Keratinocyte (primary cell): ENCODE data around the gene RGS3. TPM values are rescaled to one million over a fixed set of nuclear protein-coding genes. Genes with fewer than 3 reads are reported as not detected.

Experiments used
- DNase-seq: peaks from one replicate; pipeline ENCODE4 v3.0.0-alpha.2; 2011; ENCODE audit warnings: low read depth, missing footprints, low spot score
- FAIRE-seq: peaks from 2 replicates; lab custom pipeline; 2011; peaks lifted over from hg19 to GRCh38; lab: Jason Lieb, UNC
- H2AFZ ChIP-seq: 2 replicates; pipeline ENCODE4 v1.6.0; 2012; ENCODE audit warnings: low read length, control low read depth, inconsistent platforms; ENCODE audit not compliant: control insufficient read depth
- H3K27ac ChIP-seq: 2 replicates; pipeline ENCODE4 v1.5.1; 2011; ENCODE audit warnings: low read length; ENCODE audit not compliant: control insufficient read depth, insufficient read depth
- H3K27me3 ChIP-seq: 3 replicates; pipeline ENCODE4 v1.6.0; 2011; ENCODE audit warnings: low read length; ENCODE audit not compliant: control insufficient read depth, insufficient read depth; ENCODE audit errors: extremely low read depth
- H3K36me3 ChIP-seq, 2 experiments: 2 replicates in 1 of 2; 3 replicates in 1 of 2; pipeline ENCODE4 v1.5.1; 2011; ENCODE audit warnings: low read length in 2 of 2, mild to moderate bottlenecking in 1 of 2; ENCODE audit not compliant: control insufficient read depth in 2 of 2, insufficient read depth in 2 of 2; ENCODE audit errors: extremely low read depth in 1 of 2
- H3K4me1 ChIP-seq: 3 replicates; pipeline ENCODE4 v1.5.1; 2011; ENCODE audit warnings: low read length; ENCODE audit not compliant: control insufficient read depth, insufficient read depth; ENCODE audit errors: extremely low read depth
- H3K4me2 ChIP-seq: 3 replicates; pipeline ENCODE4 v1.6.0; 2011; ENCODE audit warnings: low read depth, low read length; ENCODE audit not compliant: control insufficient read depth, insufficient read depth; ENCODE audit errors: extremely low read depth
- H3K4me3 ChIP-seq, 3 experiments: fragments of 200-600 bp in 1 of 3; sonication (generic) in 1 of 3; 2 replicates in 2 of 3; 3 replicates in 1 of 3; pipeline ENCODE4 v1.5.1; 2011 to 2016; ENCODE audit warnings: low read length in 3 of 3, mild to moderate bottlenecking in 3 of 3, control low read depth in 2 of 3, inconsistent platforms in 1 of 3, low read depth in 1 of 3, mixed read lengths in 1 of 3, mixed run types in 1 of 3, moderate library complexity in 1 of 3; ENCODE audit not compliant: control insufficient read depth in 2 of 3, insufficient read depth in 2 of 3; ENCODE audit errors: extremely low read depth in 1 of 3
- H3K79me2 ChIP-seq: 2 replicates; pipeline ENCODE4 v1.6.0; 2012; ENCODE audit warnings: low read length; ENCODE audit not compliant: control insufficient read depth, insufficient read depth
- H3K9ac ChIP-seq: 3 replicates; pipeline ENCODE4 v1.6.0; 2011; ENCODE audit warnings: low read length; ENCODE audit not compliant: control insufficient read depth, insufficient read depth; ENCODE audit errors: extremely low read depth
- H3K9me1 ChIP-seq: 3 replicates; pipeline ENCODE4 v1.6.0; 2011; ENCODE audit warnings: low read length; ENCODE audit not compliant: control insufficient read depth, insufficient read depth; ENCODE audit errors: extremely low read depth
- H3K9me3 ChIP-seq: 2 replicates; pipeline ENCODE4 v1.5.1; 2012; ENCODE audit warnings: low read depth, low read length; ENCODE audit not compliant: control insufficient read depth
- H4K20me1 ChIP-seq: 3 replicates; pipeline ENCODE4 v1.6.0; 2011; ENCODE audit warnings: low read length; ENCODE audit not compliant: control insufficient read depth, insufficient read depth; ENCODE audit errors: extremely low read depth
- CTCF ChIP-seq, 3 experiments: IDR thresholded peaks in 1 of 3; conservative IDR thresholded peaks in 1 of 3; optimal IDR thresholded peaks in 1 of 3; 2 replicates in 2 of 3; 3 replicates in 1 of 3; pipeline versions ENCODE3 to v1.5.1; 2011; ENCODE audit warnings: low read length in 3 of 3, mild to moderate bottlenecking in 3 of 3, moderate library complexity in 2 of 3, control low read depth in 1 of 3, inconsistent platforms in 1 of 3; ENCODE audit not compliant: insufficient read depth in 2 of 3; ENCODE audit errors: extremely low read depth in 1 of 3
- EZH2 ChIP-seq: IDR thresholded peaks from one replicate; pipeline ENCODE4 v1.6.1; 2012; ENCODE audit warnings: inconsistent platforms, mild to moderate bottlenecking, low read length, moderate library complexity
- dilution Hi-C: fragments of 300-500 bp; cut with MboI; formaldehyde crosslinking; loops from one replicate; pipeline ENCODE4 v1.7.0; 2020; ENCODE audit warnings: low sequenced_read_pairs; ENCODE audit not compliant: extremely low pct_ligation_motif_present
- polyA plus RNA-seq, 5 experiments: library from polyadenylated mRNA; depleted of rRNA in 3 of 5; stranded (reverse) in 3 of 5; stranded (forward) in 1 of 5; unstranded in 1 of 5; fragments of >200 nt; gene quantifications; 1 replicate in 1 of 5; 2 replicates in 3 of 5; 3 replicates in 1 of 5; pipeline versions ENCODE4 v1.2.1 to v1.2.3, GENCODE V29; 2011 to 2012; ENCODE audit warnings: missing spikeins in 2 of 5, low read depth in 1 of 5, low replicate concordance in 1 of 5

Gene RGS3
- polyA plus RNA-seq, 1 donor (not counting 4 experiments of a cell fraction or from before 2014, with no cell fraction given), result 19.6 TPM

- H3K27ac ChIP-seq, result no peak overlapping the region
- H3K4me3 ChIP-seq, result no peak overlapping the region
- H3K9me3 ChIP-seq, result no peaks in the 10 kb centered on the region
- H2AFZ ChIP-seq, result no peak overlapping the region
- no peaks in the 10 kb centered on the region for H4K20me1 ChIP-seq
- dilution Hi-C loops, result no loop called here
- no peak overlapping the region for H3K9ac ChIP-seq
- no peak for TF ChIP-seq EZH2
- no peak for TF ChIP-seq CTCF (optimal IDR thresholded peaks at IDR 0.05 in 1 of 3, IDR thresholded peaks at IDR 0.05 in 1 of 3, conservative IDR thresholded peaks at IDR 0.05 in 1 of 3; ENCODE audit: extremely low read depth in 1 of 3, insufficient read depth in 2 of 3, low read length in 3 of 3)
- H3K36me3 ChIP-seq, result no peaks in the 10 kb centered on the region
- no peaks in the 10 kb centered on the region for H3K9me1 ChIP-seq
- no peak for FAIRE-seq
- no peak overlapping the region for H3K4me2 ChIP-seq
- H3K79me2 ChIP-seq, result no peaks in the 10 kb centered on the region
- peaks cover 6% of the 10 kb centered on the region for H3K4me1 ChIP-seq
- peaks cover 7% of the 10 kb centered on the region for H3K27me3 ChIP-seq
- no peak for DNase-seq
These were observed 79.9 kb downstream of the RGS3 start for GRCh38 chr9:113543296-113543981.

GRCh38 chr9:113543982-113544303 lies 80.4 kb downstream of the RGS3 start:
- dilution Hi-C loops, result no loop called here

More at GRCh38 chr9:113543982-113544303, 80.4 kb downstream of the RGS3 start:
- H3K9me3 ChIP-seq, result no peaks in the 10 kb centered on the region
- H3K4me3 ChIP-seq, result no peak overlapping the region
- H3K27ac ChIP-seq, result no peak overlapping the region
- no peaks in the 10 kb centered on the region for H3K9me1 ChIP-seq
- no peak for FAIRE-seq
- no peak for TF ChIP-seq EZH2
- TF ChIP-seq CTCF (optimal IDR thresholded peaks at IDR 0.05 in 1 of 3, IDR thresholded peaks at IDR 0.05 in 1 of 3, conservative IDR thresholded peaks at IDR 0.05 in 1 of 3; ENCODE audit: extremely low read depth in 1 of 3, insufficient read depth in 2 of 3, low read length in 3 of 3), result no peak
- H3K79me2 ChIP-seq, result no peaks in the 10 kb centered on the region
- peaks cover 10% of the 10 kb centered on the region for H3K4me1 ChIP-seq
- no peak overlapping the region for H3K9ac ChIP-seq
- no peak overlapping the region for H2AFZ ChIP-seq
- DNase-seq, result no peak
- no peak overlapping the region for H3K4me2 ChIP-seq
- H3K36me3 ChIP-seq, result no peaks in the 10 kb centered on the region
- H3K27me3 ChIP-seq, result peaks cover 7% of the 10 kb centered on the region
- H4K20me1 ChIP-seq, result no peaks in the 10 kb centered on the region
